H1 (cell line): Measurements from ENCODE around the gene COL27A1. TPM values are rescaled to one million over a fixed set of nuclear protein-coding genes. Genes with fewer than 3 reads are reported as not detected.

ENCODE experiments used
- CTCF ChIA-PET: fragments of 300-600 bp; sonication (Branson Sonifier 250); formaldehyde crosslinking; loops from one replicate; lab custom pipeline; 2021; ENCODE audit not compliant: partially characterized antibody; lab: Charles Lee
- POLR2A ChIA-PET: fragments of 300-600 bp; sonication (Branson Sonifier 250); formaldehyde crosslinking; loops from one replicate; lab custom pipeline; 2021; ENCODE audit warnings: inconsistent platforms; ENCODE audit not compliant: partially characterized antibody; lab: Charles Lee
- DNase-seq, 2 experiments: peaks; one replicate each; pipeline versions ENCODE4 v3.0.0 to v3.0.0-alpha.2; 2010 to 2022; ENCODE audit warnings: low spot score in 2 of 2, low read depth in 1 of 2, mixed read lengths in 1 of 2
- FAIRE-seq: peaks from 2 replicates; lab custom pipeline; 2011; peaks lifted over from hg19 to GRCh38; lab: Jason Lieb, UNC
- H2AFZ ChIP-seq: 2 replicates; pipeline ENCODE4 v1.8.1; 2012; ENCODE audit warnings: low read length, inconsistent platforms
- H2AK5ac ChIP-seq: 2 replicates; pipeline ENCODE4 v1.6.1; 2013; ENCODE audit warnings: low read depth, low read length
- H2BK120ac ChIP-seq: replicated peaks from 2 replicates; pipeline ENCODE3; 2013; ENCODE audit warnings: low read depth, low read length, inconsistent platforms
- H2BK12ac ChIP-seq: 2 replicates; pipeline ENCODE4 v1.6.1; 2013; ENCODE audit warnings: low read depth, low read length
- H2BK15ac ChIP-seq: 2 replicates; pipeline ENCODE4 v1.6.1; 2013; ENCODE audit warnings: low read length
- H2BK20ac ChIP-seq: 2 replicates; pipeline ENCODE4 v1.6.1; 2013; ENCODE audit warnings: low read length
- H2BK5ac ChIP-seq: 2 replicates; pipeline ENCODE4 v1.6.1; 2013; ENCODE audit warnings: low read depth, low read length
- H3K14ac ChIP-seq: 2 replicates; pipeline ENCODE4 v1.6.1; 2013; ENCODE audit warnings: inconsistent platforms; ENCODE audit not compliant: insufficient read length
- H3K18ac ChIP-seq: 2 replicates; pipeline ENCODE4 v1.6.1; 2013; ENCODE audit warnings: low read length; ENCODE audit errors: extremely low read depth
- H3K23ac ChIP-seq: 2 replicates; pipeline ENCODE4 v1.6.1; 2013; ENCODE audit warnings: inconsistent platforms; ENCODE audit not compliant: insufficient read length
- H3K23me2 ChIP-seq: 2 replicates; pipeline ENCODE4 v1.6.1; 2013; ENCODE audit warnings: low read depth, low read length
- H3K27ac ChIP-seq: 2 replicates; pipeline ENCODE4 v1.6.1; 2011; ENCODE audit warnings: low read depth, low read length, inconsistent platforms
- H3K27me3 ChIP-seq, 4 experiments: replicated peaks in 1 of 4; 1 replicate in 1 of 4; 2 replicates in 3 of 4; pipeline versions ENCODE4 v1.6.1 to v1.8.1; 2011 to 2013; ENCODE audit warnings: low read length in 3 of 4, mild to moderate bottlenecking in 3 of 4, inconsistent platforms in 2 of 4, mixed read lengths in 2 of 4, moderate library complexity in 1 of 4; ENCODE audit not compliant: control insufficient read depth in 3 of 4, insufficient read depth in 3 of 4; ENCODE audit errors: extremely low read depth in 1 of 4
- H3K36me3 ChIP-seq, 4 experiments: 2 replicates each; pipeline versions ENCODE4 v1.6.1 to v1.8.1; 2011 to 2013; ENCODE audit warnings: mild to moderate bottlenecking in 4 of 4, low read length in 3 of 4, moderate library complexity in 2 of 4, control low read depth in 1 of 4, inconsistent platforms in 1 of 4; ENCODE audit not compliant: insufficient read depth in 4 of 4, control insufficient read depth in 2 of 4
- H3K4ac ChIP-seq: replicated peaks from 2 replicates; pipeline ENCODE3; 2013; ENCODE audit warnings: low read length, low read depth, mixed read lengths, inconsistent platforms; ENCODE audit not compliant: insufficient read length
- H3K4me1 ChIP-seq, 4 experiments: replicated peaks in 1 of 4; 1 replicate in 1 of 4; 2 replicates in 3 of 4; pipeline versions ENCODE4 v1.6.1 to v1.8.1; 2011 to 2013; ENCODE audit warnings: low read length in 3 of 4, inconsistent platforms in 2 of 4, mixed read lengths in 1 of 4; ENCODE audit not compliant: insufficient read depth in 4 of 4, control insufficient read depth in 3 of 4
- H3K4me2 ChIP-seq, 2 experiments: 2 replicates each; pipeline versions ENCODE4 v1.6.1 to v1.8.1; 2011 to 2013; ENCODE audit warnings: low read depth in 2 of 2, low read length in 2 of 2, control low read depth in 1 of 2, inconsistent platforms in 1 of 2, mild to moderate bottlenecking in 1 of 2; ENCODE audit not compliant: insufficient read depth in 1 of 2
- H3K4me3 ChIP-seq, 4 experiments: fragments of 200-600, 300-600 bp in 1 of 4; sonication (generic), shearing (Covaris generic), sonication (Bioruptor Twin) in 1 of 4; 2 replicates each; pipeline versions ENCODE4 v1.5.1 to v1.8.1; 2011 to 2016; ENCODE audit warnings: low read length in 4 of 4, low read depth in 3 of 4, control low read depth in 2 of 4, inconsistent platforms in 2 of 4, mild to moderate bottlenecking in 2 of 4, mixed read lengths in 1 of 4, moderate library complexity in 1 of 4; ENCODE audit not compliant: insufficient read depth in 2 of 4; ENCODE audit errors: extremely low read depth in 1 of 4
- H3K56ac ChIP-seq: replicated peaks from 2 replicates; pipeline ENCODE3; 2013; ENCODE audit warnings: low read depth, mild to moderate bottlenecking, mixed read lengths, low read length, inconsistent platforms; ENCODE audit not compliant: insufficient read length
- H3K79me1 ChIP-seq: 2 replicates; pipeline ENCODE4 v1.6.1; 2013; ENCODE audit warnings: low read depth, low read length, control low read depth
- H3K79me2 ChIP-seq, 2 experiments: 2 replicates each; pipeline versions ENCODE4 v1.6.1 to v1.8.1; 2012 to 2013; ENCODE audit warnings: low read length in 2 of 2, mild to moderate bottlenecking in 2 of 2, inconsistent platforms in 1 of 2; ENCODE audit not compliant: insufficient read depth in 2 of 2, control insufficient read depth in 1 of 2
- H3K9ac ChIP-seq, 4 experiments: replicated peaks in 1 of 4; 1 replicate in 1 of 4; 2 replicates in 3 of 4; pipeline versions ENCODE4 v1.6.1 to v1.8.1; 2011 to 2013; ENCODE audit warnings: low read depth in 3 of 4, low read length in 3 of 4, control low read depth in 2 of 4, mild to moderate bottlenecking in 2 of 4, moderate library complexity in 2 of 4, inconsistent platforms in 1 of 4; ENCODE audit errors: extremely low read depth in 1 of 4
- H3K9me3 ChIP-seq, 2 experiments: 2 replicates each; pipeline versions ENCODE4 v1.6.1 to v1.8.1; 2012 to 2013; ENCODE audit warnings: mild to moderate bottlenecking in 2 of 2, moderate library complexity in 2 of 2, control low read depth in 1 of 2, inconsistent platforms in 1 of 2, low read depth in 1 of 2, low read length in 1 of 2, mixed read lengths in 1 of 2; ENCODE audit not compliant: insufficient read depth in 2 of 2
- H4K20me1 ChIP-seq, 2 experiments: replicated peaks in 1 of 2; 2 replicates each; pipeline versions ENCODE3 to v1.8.1; 2011 to 2013; ENCODE audit warnings: inconsistent platforms in 2 of 2, low read length in 2 of 2, mild to moderate bottlenecking in 1 of 2; ENCODE audit not compliant: insufficient read depth in 2 of 2, control insufficient read depth in 1 of 2
- H4K5ac ChIP-seq: 2 replicates; pipeline ENCODE4 v1.6.1; 2013; ENCODE audit warnings: low read length, low read depth, mixed read lengths, inconsistent platforms; ENCODE audit not compliant: insufficient read length
- H4K8ac ChIP-seq: 2 replicates; pipeline ENCODE4 v1.8.0; 2013; ENCODE audit warnings: mild to moderate bottlenecking, moderate library complexity, low read length, inconsistent platforms; ENCODE audit not compliant: insufficient read depth; ENCODE audit errors: extremely low read depth
- H4K91ac ChIP-seq: replicated peaks from 2 replicates; pipeline ENCODE3; 2013; ENCODE audit warnings: low read length, mixed read lengths, inconsistent platforms; ENCODE audit not compliant: insufficient read length
- CBX8 ChIP-seq: fragments of 300-800, 300-1000 bp; sonication (generic); IDR thresholded peaks from 2 replicates; pipeline ENCODE4 v1.7.1; 2016; ENCODE audit warnings: low read depth, low read length, borderline replicate concordance
- CHD1 ChIP-seq: IDR thresholded peaks from 2 replicates; pipeline ENCODE4 v1.6.1; 2012; ENCODE audit warnings: low read depth, low read length, improper control_type of control experiment
- GTF2F1 ChIP-seq: IDR thresholded peaks from 2 replicates; pipeline ENCODE4 v1.6.1; 2012; ENCODE audit warnings: low read depth, low read length, improper control_type of control experiment, borderline replicate concordance
- HDAC6 ChIP-seq: IDR thresholded peaks from one replicate; pipeline ENCODE4 v1.7.1; 2012; ENCODE audit warnings: low read depth, mild to moderate bottlenecking, inconsistent platforms, low read length, moderate library complexity
- KDM4A ChIP-seq: IDR thresholded peaks from one replicate; pipeline ENCODE4 v1.7.1; 2012; ENCODE audit warnings: low read depth, mild to moderate bottlenecking, moderate library complexity, low read length, inconsistent platforms; ENCODE audit not compliant: severe bottlenecking
- NANOG ChIP-seq: IDR thresholded peaks from 2 replicates; pipeline ENCODE4 v1.6.1; 2011; ENCODE audit warnings: low read length, low read depth, mild to moderate bottlenecking, inconsistent platforms; ENCODE audit not compliant: insufficient read depth, poor library complexity, severe bottlenecking
- POLR2A ChIP-seq, 2 experiments: IDR thresholded peaks; 1 replicate in 1 of 2; 2 replicates in 1 of 2; pipeline ENCODE4 v1.6.1; 2011; ENCODE audit warnings: low read depth in 2 of 2, low read length in 2 of 2, mild to moderate bottlenecking in 2 of 2; ENCODE audit errors: control extremely low read depth in 1 of 2
- RNF2 ChIP-seq: fragments of 200-900, 300-1000 bp; sonication (generic); IDR thresholded peaks from 2 replicates; pipeline ENCODE4 v1.7.1; 2016; ENCODE audit warnings: borderline replicate concordance, low read depth, mild to moderate bottlenecking, antibody characterized with exemption, low read length; ENCODE audit not compliant: poor library complexity, severe bottlenecking; ENCODE audit errors: missing control alignments
- SAP30 ChIP-seq: fragments of 300-600 bp; sonication (generic); IDR thresholded peaks from 2 replicates; pipeline ENCODE4 v1.7.1; 2012; ENCODE audit warnings: low read length, moderate library complexity, mild to moderate bottlenecking, inconsistent platforms; ENCODE audit not compliant: insufficient read depth, insufficient replicate concordance
- SIRT6 ChIP-seq: IDR thresholded peaks from one replicate; pipeline ENCODE4 v1.7.1; 2012; ENCODE audit warnings: low read length, inconsistent platforms
- SP4 ChIP-seq: IDR thresholded peaks from 2 replicates; pipeline ENCODE4 v1.6.1; 2012; ENCODE audit warnings: low read length, inconsistent platforms
- SUZ12 ChIP-seq: fragments of 200-600 bp; sonication (generic); IDR thresholded peaks from 2 replicates; pipeline ENCODE4 v1.6.1; 2012; ENCODE audit warnings: mild to moderate bottlenecking, inconsistent platforms, low read length, moderate library complexity, mixed read lengths
- TAF1 ChIP-seq: IDR thresholded peaks from 2 replicates; pipeline ENCODE4 v1.6.1; 2011; ENCODE audit warnings: mild to moderate bottlenecking, low read depth, low read length
- YY1 ChIP-seq: IDR thresholded peaks from 2 replicates; pipeline ENCODE4 v1.6.1; 2011; ENCODE audit warnings: low read depth, mild to moderate bottlenecking, low read length
- ZNF274 ChIP-seq: IDR thresholded peaks from 2 replicates; pipeline ENCODE4 v1.7.0; 2012; ENCODE audit warnings: low read length, borderline replicate concordance; ENCODE audit errors: extremely low read depth
- WGBS, 2 experiments: shearing (Covaris generic) in 1 of 2; methylation state at CpG; one replicate each; pipeline versions ENCODE4 v1.1.6 to v1.1.7; 2013 to 2015; ENCODE audit warnings: low lambda C conversion rate in 2 of 2, mixed read lengths in 2 of 2, inconsistent platforms in 1 of 2, low coverage in 1 of 2, missing lambda C conversion rate in 1 of 2; ENCODE audit not compliant: insufficient replicate concordance in 2 of 2, insufficient coverage in 1 of 2, insufficient read length in 1 of 2; ENCODE audit errors: extremely low coverage in 1 of 2, missing lambda C conversion rate in 1 of 2; 5-methylcytosine and 5-hydroxymethylcytosine counted together
- polyA plus RNA-seq, 7 experiments: library from polyadenylated mRNA; depleted of rRNA in 3 of 7; stranded (reverse) in 5 of 7; unstranded in 2 of 7; fragments of >200 nt in 5 of 7; fragments of 200-250 nt in 2 of 7; gene quantifications; 1 replicate in 5 of 7; 2 replicates in 1 of 7; 4 replicates in 1 of 7; pipeline versions ENCODE4 v1.2.1 to v1.2.3, GENCODE V29; 2011 to 2013; ENCODE audit warnings: missing spikeins in 2 of 7, mixed read lengths in 2 of 7
- total RNA-seq: library from RNA; stranded (reverse); fragmentation: NEBNext Ultra II Directional; extraction: Animal tissue kit (Norgen Biotek cat#: 25700); gene quantifications from 2 replicates; pipeline ENCODE4 v1.2.1, GENCODE V29; 2021

Gene COL27A1
- total and polyA plus RNA-seq, 2 of the 8 experiments (the other 6 are each of a cell fraction or from before 2014, with no cell fraction given): 15.1 to 22.8 TPM

- FAIRE-seq (no peak), DNase-seq (no peak)
- Histone ChIP-seq H3K36me3 (no peaks in the 10 kb centered on the region; a peak in 2 of 8 replicates), H3K27me3 (no peaks in the 10 kb centered on the region), H2BK12ac (no peak overlapping the region), H3K4me2 (no peak overlapping the region), H2BK120ac (no peak overlapping the region), H2AK5ac (no peak overlapping the region), H3K23me2 (no peaks in the 10 kb centered on the region), H3K14ac (no peak overlapping the region), H3K4me3 (no peak overlapping the region), H3K9ac (no peak overlapping the region), H3K79me2 (no peaks in the 10 kb centered on the region), H3K18ac (no peak overlapping the region), H4K91ac (no peak overlapping the region), H3K79me1 (no peaks in the 10 kb centered on the region), H2BK20ac (no peak overlapping the region), H3K56ac (no peak overlapping the region), H3K23ac (no peak overlapping the region), H4K20me1 (no peaks in the 10 kb centered on the region), H4K8ac (no peak overlapping the region), H2AFZ (no peak overlapping the region), H3K27ac (no peak overlapping the region), H3K4me1 (no peaks in the 10 kb centered on the region), H4K5ac (no peak overlapping the region), H3K4ac (no peak overlapping the region), H2BK15ac (no peak overlapping the region), H3K9me3 (no peaks in the 10 kb centered on the region), H2BK5ac (no peak overlapping the region)
- POLR2A ChIA-PET: no interaction called here
- 91% methylated on average over 8 of the region's 8 CpGs; no CpG with 5 or more reads in 1 of the 2 experiments for WGBS, 2 experiments
- CTCF ChIA-PET: interaction anchor here (0.8 to 2.6 kb wide), 10 partner anchors 9 to 160 kb away, joined by 3 to 10 read pairs (median 4); partner anchors contain the start of gene COL27A1
- TF ChIP-seq KDM4A: no peak
- no peak for TF ChIP-seq SAP30
- TF ChIP-seq POLR2A (IDR thresholded peaks at IDR 0.05; ENCODE audit: control extremely low read depth in 1 of 2, low read depth in 2 of 2, low read length in 2 of 2): no peak
- TF ChIP-seq CBX8: no peak
- TF ChIP-seq YY1: no peak
- TF ChIP-seq HDAC6: no peak
- TF ChIP-seq SIRT6: no peak
- no peak for TF ChIP-seq GTF2F1
- no peak for TF ChIP-seq NANOG
- no peak for TF ChIP-seq SUZ12
- no peak for TF ChIP-seq RNF2
- TF ChIP-seq ZNF274: no peak
- no peak for TF ChIP-seq SP4
- no peak for TF ChIP-seq TAF1
- TF ChIP-seq CHD1: no peak
These were observed 87.5 kb downstream of the COL27A1 start for GRCh38 chr9:114242837-114243236.
